H9 (cell line): ENCODE data around the gene ABCA4. TPM values are rescaled to one million over a fixed set of nuclear protein-coding genes. Genes with fewer than 3 reads are reported as not detected.

ENCODE experiments used
- DNase-seq: peaks from one replicate; pipeline ENCODE4 v3.0.0-alpha.2; 2017
- H2AFZ ChIP-seq: one replicate; pipeline ENCODE4 v1.6.1; 2013; ENCODE audit warnings: mild to moderate bottlenecking, low read length, control low read depth, moderate library complexity
- H2AK5ac ChIP-seq: 2 replicates; pipeline ENCODE4 v1.6.1; 2013; ENCODE audit warnings: low read length, control low read depth, mixed read lengths; ENCODE audit not compliant: insufficient read length
- H2BK120ac ChIP-seq: one replicate; pipeline ENCODE4 v1.6.1; 2013; ENCODE audit warnings: low read depth, mild to moderate bottlenecking, low read length, control low read depth, inconsistent platforms; ENCODE audit not compliant: poor library complexity, severe bottlenecking
- H2BK12ac ChIP-seq: 2 replicates; pipeline ENCODE4 v1.6.1; 2013; ENCODE audit warnings: low read length, control low read depth, mixed read lengths, low read depth; ENCODE audit not compliant: insufficient read length
- H2BK15ac ChIP-seq: 2 replicates; pipeline ENCODE4 v1.6.1; 2013; ENCODE audit warnings: low read depth, low read length, control low read depth
- H2BK20ac ChIP-seq: one replicate; pipeline ENCODE4 v1.6.1; 2013; ENCODE audit warnings: low read depth, mild to moderate bottlenecking, low read length, control low read depth, inconsistent platforms; ENCODE audit not compliant: poor library complexity, severe bottlenecking
- H2BK5ac ChIP-seq: 2 replicates; pipeline ENCODE4 v1.6.1; 2013; ENCODE audit warnings: low read length, control low read depth, mixed read lengths; ENCODE audit not compliant: insufficient read length
- H3K14ac ChIP-seq: 2 replicates; pipeline ENCODE4 v1.6.1; 2013; ENCODE audit warnings: low read length, control low read depth; ENCODE audit not compliant: insufficient read depth
- H3K18ac ChIP-seq: 2 replicates; pipeline ENCODE4 v1.6.1; 2013; ENCODE audit warnings: low read depth, mild to moderate bottlenecking, mixed read lengths, low read length, control low read depth; ENCODE audit not compliant: insufficient read length
- H3K23ac ChIP-seq: 2 replicates; pipeline ENCODE4 v1.6.1; 2013; ENCODE audit warnings: low read length, control low read depth, mixed read lengths, low read depth; ENCODE audit not compliant: insufficient read length
- H3K23me2 ChIP-seq: 2 replicates; pipeline ENCODE4 v1.6.1; 2013; ENCODE audit warnings: low read depth, mild to moderate bottlenecking, mixed read lengths, low read length, control low read depth; ENCODE audit not compliant: insufficient read length, poor library complexity, severe bottlenecking
- H3K27ac ChIP-seq: 2 replicates; pipeline ENCODE4 v1.5.1; 2013; ENCODE audit warnings: low read length, control low read depth, mixed read lengths, low read depth; ENCODE audit not compliant: insufficient read length
- H3K27me3 ChIP-seq: 2 replicates; pipeline ENCODE4 v1.6.1; 2013; ENCODE audit warnings: low read length, control low read depth, inconsistent platforms; ENCODE audit not compliant: insufficient read depth
- H3K4ac ChIP-seq: 2 replicates; pipeline ENCODE4 v1.6.1; 2013; ENCODE audit warnings: low read depth, mild to moderate bottlenecking, control low read depth, inconsistent platforms, low read length, moderate library complexity
- H3K4me1 ChIP-seq: 2 replicates; pipeline ENCODE4 v1.6.1; 2013; ENCODE audit warnings: low read length, control low read depth, inconsistent platforms; ENCODE audit not compliant: insufficient read depth
- H3K4me2 ChIP-seq: 2 replicates; pipeline ENCODE4 v1.6.1; 2013; ENCODE audit warnings: low read length, control low read depth, mixed read lengths; ENCODE audit not compliant: insufficient read length, insufficient read depth
- H3K56ac ChIP-seq: 2 replicates; pipeline ENCODE4 v1.6.1; 2013; ENCODE audit warnings: low read depth, mild to moderate bottlenecking, mixed read lengths, low read length, control low read depth; ENCODE audit not compliant: insufficient read length
- H3K79me1 ChIP-seq: 2 replicates; pipeline ENCODE4 v1.6.1; 2013; ENCODE audit warnings: low read depth, mild to moderate bottlenecking, moderate library complexity, low read length, control low read depth, inconsistent platforms; ENCODE audit not compliant: insufficient read depth, poor library complexity, severe bottlenecking
- H3K79me2 ChIP-seq: 2 replicates; pipeline ENCODE4 v1.6.1; 2013; ENCODE audit warnings: low read length, control low read depth, inconsistent platforms; ENCODE audit not compliant: insufficient read depth
- H3K9ac ChIP-seq: 2 replicates; pipeline ENCODE4 v1.6.1; 2013; ENCODE audit warnings: low read length, control low read depth, mixed read lengths; ENCODE audit not compliant: insufficient read length; ENCODE audit errors: extremely low read depth
- H3K9me3 ChIP-seq: one replicate; pipeline ENCODE4 v1.6.1; 2013; ENCODE audit warnings: low read depth, low read length, inconsistent platforms; ENCODE audit not compliant: control insufficient read depth
- H3T11ph ChIP-seq: one replicate; pipeline ENCODE4 v1.6.1; 2013; ENCODE audit warnings: mild to moderate bottlenecking, low read length, control low read depth, inconsistent platforms
- H4K20me1 ChIP-seq: one replicate; pipeline ENCODE4 v1.6.1; 2013; ENCODE audit not compliant: control insufficient read depth, insufficient read length, insufficient read depth
- H4K5ac ChIP-seq: 2 replicates; pipeline ENCODE4 v1.6.1; 2013; ENCODE audit warnings: low read depth, mild to moderate bottlenecking, mixed read lengths, low read length, control low read depth; ENCODE audit not compliant: insufficient read length
- H4K8ac ChIP-seq: replicated peaks from 2 replicates; pipeline ENCODE4 v1.6.1; 2013; ENCODE audit warnings: low read length, control low read depth, mixed read lengths, low read depth; ENCODE audit not compliant: insufficient read length
- H4K91ac ChIP-seq: 2 replicates; pipeline ENCODE4 v1.6.1; 2013; ENCODE audit warnings: low read depth, mild to moderate bottlenecking, moderate library complexity, mixed read lengths, low read length, control low read depth; ENCODE audit not compliant: insufficient read length
- H3K27ac Mint-ChIP-seq, 3 experiments: 2 replicates in 2 of 3; 3 replicates in 1 of 3; pipeline ENCODE4 v1.8.0; 2020 to 2021; ENCODE audit warnings: mixed read lengths in 3 of 3, mild to moderate bottlenecking in 1 of 3, moderate library complexity in 1 of 3
- H3K27me3 Mint-ChIP-seq: 2 replicates; pipeline ENCODE4 v1.8.0; 2021; ENCODE audit warnings: low read depth, mild to moderate bottlenecking, moderate library complexity, mixed read lengths
- H3K36me3 Mint-ChIP-seq, 3 experiments: 2 replicates in 2 of 3; 3 replicates in 1 of 3; pipeline ENCODE4 v1.8.0; 2020 to 2021; ENCODE audit warnings: low read depth in 3 of 3, mixed read lengths in 3 of 3; ENCODE audit not compliant: insufficient read depth in 1 of 3
- H3K4me1 Mint-ChIP-seq, 2 experiments: 2 replicates each; pipeline ENCODE4 v1.8.0; 2020; ENCODE audit warnings: mixed read lengths in 2 of 2
- H3K4me3 Mint-ChIP-seq, 2 experiments: 2 replicates in 1 of 2; 3 replicates in 1 of 2; pipeline ENCODE4 v1.8.0; 2020 to 2021; ENCODE audit warnings: mild to moderate bottlenecking in 2 of 2, mixed read lengths in 2 of 2, moderate library complexity in 1 of 2
- H3K9me3 Mint-ChIP-seq, 2 experiments: 2 replicates in 1 of 2; 3 replicates in 1 of 2; pipeline ENCODE4 v1.8.0; 2020; ENCODE audit warnings: mild to moderate bottlenecking in 2 of 2, mixed read lengths in 2 of 2, moderate library complexity in 1 of 2
- WGBS: extraction: QIAGEN DNeasy Blood & Tissue Kit; methylation state at CpG from one replicate; pipeline ENCODE4 v1.1.7; 2013; ENCODE audit warnings: missing lambda C conversion rate, low lambda C conversion rate, mixed read lengths; ENCODE audit not compliant: insufficient read length; ENCODE audit errors: extremely low coverage; 5-methylcytosine and 5-hydroxymethylcytosine counted together
- total RNA-seq: library from RNA; stranded (reverse); gene quantifications from 2 replicates; pipeline ENCODE4 v1.2.1, GENCODE V29; 2021
- TF ChIP-seq, protein P1 (sequence below): fragments of 200-600 bp; sonication (generic); conservative IDR thresholded peaks from 3 replicates; pipeline ENCODE4 v1.8.0; 2021; ENCODE audit warnings: antibody characterized with exemption, mild to moderate bottlenecking

ABCA4 gene
- total RNA-seq, 1 experiment from 2014 or later: not detected

DNA sequence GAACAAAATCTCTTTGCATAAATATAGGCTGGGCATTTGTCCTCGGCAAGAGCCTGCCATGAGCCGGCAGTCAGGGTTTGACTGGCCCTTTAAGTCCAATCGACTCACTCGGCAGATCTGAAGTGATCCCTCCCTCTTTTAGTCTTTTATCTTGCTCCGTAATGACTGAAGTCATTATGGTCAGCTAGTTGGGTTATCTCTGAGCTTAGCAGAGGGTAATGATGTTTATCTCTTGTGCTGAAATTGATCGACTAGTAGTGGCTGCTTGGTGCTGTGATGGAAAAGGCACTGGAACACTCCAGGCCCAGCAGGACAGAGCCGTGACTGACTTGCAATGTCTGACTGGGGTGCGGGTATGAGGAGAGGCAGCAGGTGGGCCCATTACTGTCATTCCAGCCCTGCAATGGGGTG is 468 bp upstream of the ABCA4 start:
- H3K4me1 Mint-ChIP-seq: peaks cover 51 to 53% of the 10 kb centered on the region in 2 experiments
- TF ChIP-seq, protein P1, sequence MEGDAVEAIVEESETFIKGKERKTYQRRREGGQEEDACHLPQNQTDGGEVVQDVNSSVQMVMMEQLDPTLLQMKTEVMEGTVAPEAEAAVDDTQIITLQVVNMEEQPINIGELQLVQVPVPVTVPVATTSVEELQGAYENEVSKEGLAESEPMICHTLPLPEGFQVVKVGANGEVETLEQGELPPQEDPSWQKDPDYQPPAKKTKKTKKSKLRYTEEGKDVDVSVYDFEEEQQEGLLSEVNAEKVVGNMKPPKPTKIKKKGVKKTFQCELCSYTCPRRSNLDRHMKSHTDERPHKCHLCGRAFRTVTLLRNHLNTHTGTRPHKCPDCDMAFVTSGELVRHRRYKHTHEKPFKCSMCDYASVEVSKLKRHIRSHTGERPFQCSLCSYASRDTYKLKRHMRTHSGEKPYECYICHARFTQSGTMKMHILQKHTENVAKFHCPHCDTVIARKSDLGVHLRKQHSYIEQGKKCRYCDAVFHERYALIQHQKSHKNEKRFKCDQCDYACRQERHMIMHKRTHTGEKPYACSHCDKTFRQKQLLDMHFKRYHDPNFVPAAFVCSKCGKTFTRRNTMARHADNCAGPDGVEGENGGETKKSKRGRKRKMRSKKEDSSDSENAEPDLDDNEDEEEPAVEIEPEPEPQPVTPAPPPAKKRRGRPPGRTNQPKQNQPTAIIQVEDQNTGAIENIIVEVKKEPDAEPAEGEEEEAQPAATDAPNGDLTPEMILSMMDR: no peak
- Histone ChIP-seq H2AFZ (no peak overlapping the region), H3K4me1 (peaks cover 12% of the 10 kb centered on the region; the same call in 1 of the 2 replicates), H2AK5ac (no peak overlapping the region), H3K4me2 (no peak overlapping the region), H4K5ac (no peak overlapping the region), H4K20me1 (no peaks in the 10 kb centered on the region), H3K4ac (no peak overlapping the region), H3K14ac (no peak overlapping the region), H3K79me1 (no peaks in the 10 kb centered on the region), H3K56ac (no peak overlapping the region), H3T11ph (no peak overlapping the region), H3K23ac (no peak overlapping the region), H3K9ac (no peak overlapping the region), H3K18ac (no peak overlapping the region), H2BK15ac (no peak overlapping the region), H3K79me2 (no peaks in the 10 kb centered on the region), H4K91ac (no peak overlapping the region), H2BK120ac (no peak overlapping the region), H4K8ac (no peak overlapping the region), H2BK5ac (no peak overlapping the region), H3K23me2 (no peaks in the 10 kb centered on the region), H2BK12ac (no peak overlapping the region), H3K27ac (no peak overlapping the region), H3K9me3 (no peaks in the 10 kb centered on the region), H2BK20ac (no peak overlapping the region), H3K27me3 (no peaks in the 10 kb centered on the region)
- DNase-seq: no peak
- H3K27ac Mint-ChIP-seq: no peak overlapping the region
- H3K9me3 Mint-ChIP-seq: no peaks in the 10 kb centered on the region; a peak in 1 of 5 replicates
- no CpG with 5 or more reads among the region's 8 CpGs for WGBS
- H3K36me3 Mint-ChIP-seq: no peaks in the 10 kb centered on the region
- H3K4me3 Mint-ChIP-seq: no peak overlapping the region; a peak in 1 of 5 replicates
- H3K27me3 Mint-ChIP-seq: peaks cover 37% of the 10 kb centered on the region
